HG03103 (cell line): ENCODE results near the gene EAPP.
"Not testable (repeated sequence)": the region's sequence is repeated elsewhere in the genome, so short reads cannot be mapped to it uniquely, and the experiment has no call there.

Source experiments
- ATAC-seq: cut with Tn5 transposase; IDR thresholded peaks from one replicate; pipeline ENCODE4 v1.9.1; 2021; ENCODE audit warnings: low read depth; ENCODE audit not compliant: unreplicated experiment

EAPP gene

DNA sequence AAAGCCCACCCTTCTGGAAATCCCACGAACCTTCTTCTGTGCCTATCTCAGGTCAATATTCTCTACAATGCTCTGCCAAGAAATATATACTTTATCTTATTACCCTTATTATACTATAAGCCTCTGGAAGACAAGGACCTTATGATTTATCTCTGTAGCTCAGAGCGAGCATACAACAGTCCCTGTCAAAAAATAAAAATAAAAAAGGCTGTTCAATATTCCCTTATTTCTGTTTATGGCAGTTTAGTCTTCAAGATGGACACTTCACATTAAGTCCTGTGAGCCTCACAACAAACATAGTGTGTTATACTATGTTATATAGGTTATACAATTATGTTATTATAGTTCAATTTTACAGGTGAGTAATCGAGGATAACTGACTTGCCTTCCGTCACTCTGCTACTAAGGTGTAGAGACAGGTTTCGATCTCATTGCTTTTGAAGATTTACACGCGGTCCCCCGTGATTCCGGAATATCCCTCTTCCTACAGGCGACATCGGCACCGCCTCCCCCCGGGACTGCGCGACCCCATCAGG is 562 bp downstream of the EAPP start:
- ATAC-seq = no peak

DNA sequence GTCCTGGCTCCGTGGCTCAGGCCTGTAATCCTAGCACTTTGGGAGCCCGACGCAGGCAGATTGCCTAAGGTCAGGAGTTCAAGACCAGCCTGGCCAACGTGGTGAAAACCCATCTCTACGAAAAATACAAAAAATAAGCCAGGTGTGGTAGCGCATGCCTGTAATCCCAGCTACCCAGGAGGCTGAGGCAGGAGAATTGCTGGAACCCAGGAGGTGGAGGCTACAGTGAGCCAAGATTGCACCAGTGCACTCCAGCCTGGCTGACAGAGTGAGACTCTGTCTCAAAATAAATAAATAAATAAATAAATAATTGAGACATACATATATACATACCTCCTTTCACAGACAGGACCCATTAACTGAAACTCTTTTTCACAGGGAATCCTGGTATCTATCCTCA is 1.4 kb downstream of the EAPP start:
- not testable (repeated sequence) for ATAC-seq

- ATAC-seq = no peak
Observed at GRCh38 chr14:34537677-34538009, 1.9 kb downstream of the EAPP start.

DNA sequence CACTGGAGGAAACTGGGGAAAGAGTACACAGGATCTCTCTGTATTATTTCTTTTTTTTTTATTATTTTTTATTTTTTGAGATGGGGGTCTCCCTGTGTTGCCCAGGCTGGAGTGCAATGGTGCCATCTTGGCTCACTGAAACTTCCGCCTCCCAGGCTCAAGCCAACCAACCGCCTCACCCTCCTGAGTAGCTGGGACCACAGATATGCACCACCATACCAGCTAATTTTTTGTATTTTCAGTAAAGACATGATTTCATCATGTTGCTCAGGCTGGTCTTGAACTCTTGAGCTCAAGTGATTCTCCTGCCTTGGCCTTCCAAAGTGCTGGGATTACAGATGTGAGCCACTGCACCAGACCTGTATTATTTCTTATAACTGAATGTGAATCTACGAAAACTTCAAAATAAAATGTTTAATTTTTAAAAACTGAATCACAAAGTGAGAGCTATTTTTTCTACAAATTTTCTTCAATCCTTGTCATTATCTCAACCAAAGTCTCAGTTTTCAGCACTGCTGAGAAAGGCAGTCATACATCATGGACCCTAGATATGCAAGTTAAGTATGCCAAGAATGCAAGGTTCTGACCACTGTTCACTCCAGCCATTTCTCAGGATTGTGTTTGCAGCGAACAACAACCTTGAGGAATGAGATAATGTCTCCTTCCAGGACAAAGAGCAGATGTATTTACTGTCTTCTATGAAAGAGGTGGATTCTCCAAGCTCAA is 2.4 kb downstream of the EAPP start:
- no peak for ATAC-seq

GRCh38 chr14:34527591-34527990 is 11.9 kb downstream of the EAPP start:
- no peak for ATAC-seq

- ATAC-seq = not testable (repeated sequence)
Observed at GRCh38 chr14:34524216-34524615, 15.3 kb downstream of the EAPP start.

- ATAC-seq = no peak
Observed at GRCh38 chr14:34522496-34522895, 17.0 kb downstream of the EAPP start.

- ATAC-seq = not testable (repeated sequence)
Observed at GRCh38 chr14:34521071-34521470, 18.4 kb downstream of the EAPP start.

GRCh38 chr14:34520304-34520970 is 19.1 kb downstream of the EAPP start:
- not testable (repeated sequence) for ATAC-seq

GRCh38 chr14:34507884-34508283 is 31.6 kb downstream of the EAPP start:
- ATAC-seq = no peak

DNA sequence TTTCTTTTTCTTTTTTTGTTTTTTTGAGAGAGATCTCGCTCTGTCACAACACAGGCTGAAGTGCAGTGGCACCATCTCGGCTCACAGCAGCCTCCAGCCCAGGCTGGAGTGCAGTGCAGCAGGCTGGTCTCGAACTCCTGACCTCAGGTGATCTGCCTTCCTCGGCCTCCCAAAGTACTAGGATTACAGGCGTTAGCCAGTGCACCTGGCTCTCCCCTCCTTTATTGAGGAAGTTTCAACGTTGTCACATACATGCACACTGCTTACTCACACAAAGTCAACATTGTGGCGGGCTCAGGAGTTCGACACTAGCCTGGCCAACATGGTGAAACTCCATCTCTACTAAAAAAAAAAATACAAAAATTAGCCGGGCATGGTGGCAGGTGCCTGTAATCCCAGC is 32.0 kb downstream of the EAPP start:
- ATAC-seq = no peak

GRCh38 chr14:34505124-34505491 is 34.4 kb downstream of the EAPP start:
- not testable (repeated sequence) for ATAC-seq

DNA sequence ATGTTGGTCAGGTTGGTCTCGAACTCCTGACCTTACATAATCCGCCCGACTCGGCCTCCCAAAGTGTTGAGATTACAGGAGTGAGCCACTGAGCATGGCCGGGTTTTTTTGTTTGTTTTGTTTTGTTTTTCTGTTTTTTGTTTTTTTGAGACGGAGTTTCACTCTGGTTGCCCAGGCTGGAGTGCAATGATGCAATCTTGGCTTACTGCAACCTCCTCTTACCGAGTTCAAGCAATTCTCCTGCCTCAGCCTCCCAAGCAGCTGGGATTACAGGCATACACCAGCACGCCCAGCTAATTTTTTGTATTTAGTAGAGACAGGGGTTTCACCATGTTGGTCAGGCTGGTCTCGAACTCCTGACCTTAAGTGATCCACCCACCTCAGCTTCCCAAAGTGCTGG is 35.5 kb downstream of the EAPP start:
- ATAC-seq = not testable (repeated sequence)

- no peak for ATAC-seq
Observed at GRCh38 chr14:34502545-34503225, 36.8 kb downstream of the EAPP start.

- no peak for ATAC-seq
Observed at GRCh38 chr14:34502001-34502400, 37.5 kb downstream of the EAPP start.

DNA sequence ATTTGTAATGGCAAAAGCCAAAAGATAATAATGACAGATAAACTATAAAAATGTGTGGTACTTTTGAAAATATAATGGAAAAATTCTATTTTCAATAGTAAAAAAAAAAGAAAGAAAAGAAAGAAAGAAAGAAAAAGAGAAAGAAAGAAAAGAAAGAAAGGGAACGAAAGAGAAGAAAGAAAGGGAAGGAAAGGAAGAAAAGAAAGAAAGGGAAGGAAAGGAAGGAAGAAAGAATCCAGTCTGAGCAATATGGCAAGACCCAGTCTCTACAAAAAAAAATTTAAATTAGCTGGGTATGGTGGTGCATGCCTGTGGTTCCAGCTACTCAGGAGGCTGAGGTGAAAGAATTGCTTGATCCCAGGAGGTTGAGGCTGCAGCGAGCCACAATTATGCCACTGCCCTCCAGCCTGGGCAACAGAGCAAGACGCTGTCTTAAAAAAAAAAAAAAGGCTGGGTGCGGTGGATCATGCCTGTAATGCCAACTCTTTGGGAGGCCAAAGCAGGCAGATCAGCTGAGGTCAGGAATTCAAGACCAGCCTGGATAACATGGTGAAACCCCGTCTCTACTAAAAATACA is 38.4 kb downstream of the EAPP start:
- no peak for ATAC-seq

- no peak for ATAC-seq
Observed at GRCh38 chr14:34498684-34499412, 40.7 kb downstream of the EAPP start.

DNA sequence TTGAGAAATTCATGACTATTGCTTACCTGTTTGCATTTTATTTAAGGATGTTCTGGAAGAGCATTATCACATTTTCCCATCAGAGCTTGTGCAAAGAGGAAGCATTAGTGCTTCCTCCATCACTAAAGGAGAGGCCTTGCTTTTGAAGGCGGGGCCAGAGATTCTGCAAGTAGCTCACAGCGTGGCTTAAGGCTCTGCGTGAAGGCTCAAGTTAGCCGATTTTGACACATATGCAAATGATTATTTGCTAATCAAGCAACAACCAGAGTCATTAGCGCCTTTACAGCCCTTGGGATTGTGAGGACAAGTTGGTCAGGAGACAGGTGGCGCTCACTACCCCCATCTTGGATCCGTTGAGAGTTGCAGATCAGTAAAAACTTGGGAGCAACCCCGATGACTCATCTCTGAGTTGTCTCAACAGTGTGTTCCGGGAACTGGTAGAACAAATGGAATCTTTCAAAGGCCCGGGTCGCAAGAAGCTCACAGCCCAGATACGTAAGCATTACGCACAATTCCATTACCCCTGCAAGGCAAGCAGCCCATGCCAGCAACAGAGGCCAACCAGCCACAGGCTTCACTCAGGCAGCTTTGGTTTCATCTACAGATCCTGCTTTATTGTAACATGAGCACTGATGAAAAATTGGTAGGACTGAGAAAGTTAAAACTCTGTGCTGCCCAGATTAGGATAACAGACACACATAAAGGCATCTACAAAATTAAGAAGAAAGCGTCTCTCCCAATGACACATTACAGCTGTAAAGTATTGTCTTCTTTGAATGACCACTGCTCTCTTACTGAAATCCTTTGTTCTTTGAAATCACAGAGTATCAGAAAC is 42.6 kb downstream of the EAPP start:
- ATAC-seq = no peak

DNA sequence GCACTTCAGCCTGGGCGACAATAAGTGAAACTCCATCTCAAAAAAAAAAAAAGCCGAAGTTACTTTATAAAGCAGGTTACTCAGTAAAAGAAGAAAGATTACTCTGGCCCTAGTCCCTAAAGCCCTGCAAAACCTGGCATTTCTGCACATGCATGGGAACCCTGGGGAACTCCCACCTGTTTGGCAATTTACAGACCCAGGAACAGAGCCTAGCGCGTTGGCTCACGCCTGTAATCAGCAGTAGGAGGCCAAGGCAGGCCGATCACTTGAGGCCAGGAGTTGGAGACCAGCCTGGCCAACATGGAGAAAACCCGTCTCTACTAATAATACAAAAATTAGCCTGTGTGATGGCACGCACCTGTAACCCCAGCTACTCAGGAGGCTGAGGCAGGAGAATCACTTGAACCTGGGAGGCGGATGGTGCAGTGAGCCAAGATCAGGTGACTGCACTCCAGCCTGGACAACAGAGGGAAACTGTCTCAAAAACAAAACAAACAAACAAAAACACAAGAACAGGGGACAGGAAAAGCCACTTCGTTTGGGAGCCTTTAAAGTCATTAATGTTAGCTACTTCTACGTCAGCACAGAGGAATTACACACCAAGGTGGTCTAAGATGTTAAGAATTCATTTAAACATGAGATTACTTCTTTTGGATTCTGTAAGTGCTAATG is 43.4 kb downstream of the EAPP start:
- ATAC-seq = no peak
